Esophagus squamous epithelium (tissue), 4 donors: ENCODE results near the gene SLC24A4.

ENCODE experiments used
- CTCF ChIP-seq, 6 experiments: fragments of 450-650 bp in 4 of 6; fragments of 200-600 bp in 2 of 6; sonication (generic) in 2 of 6; IDR thresholded peaks; one replicate each; pipeline ENCODE4 v1.5.1; 2016 to 2019; ENCODE audit warnings: antibody characterized with exemption in 6 of 6, mild to moderate bottlenecking in 4 of 6, moderate library complexity in 4 of 6
- POLR2A ChIP-seq, 4 donors: fragments of 450-650 bp; IDR thresholded peaks; one replicate each; pipeline ENCODE4 v1.6.1; 2017; ENCODE audit warnings: antibody characterized with exemption in 4 of 4, mild to moderate bottlenecking in 4 of 4, moderate library complexity in 3 of 4

- TF ChIP-seq CTCF (IDR thresholded peaks at IDR 0.05) (no peak), POLR2A (IDR thresholded peaks at IDR 0.05) (no peak)
These were observed 179.7 kb downstream of the SLC24A4 start for GRCh38 chr14:92502541-92503286.
